ENCODE results near the gene PARD3. TPM values are rescaled to one million over a fixed set of nuclear protein-coding genes. Genes with fewer than 3 reads are reported as not detected.

Gene PARD3
- total and polyA plus RNA-seq, 10 of the 15 experiments (the other 5 are each of a cell fraction or from before 2014, with no cell fraction given), result 2.6 to 43.1 (median 13.9) TPM

DNA sequence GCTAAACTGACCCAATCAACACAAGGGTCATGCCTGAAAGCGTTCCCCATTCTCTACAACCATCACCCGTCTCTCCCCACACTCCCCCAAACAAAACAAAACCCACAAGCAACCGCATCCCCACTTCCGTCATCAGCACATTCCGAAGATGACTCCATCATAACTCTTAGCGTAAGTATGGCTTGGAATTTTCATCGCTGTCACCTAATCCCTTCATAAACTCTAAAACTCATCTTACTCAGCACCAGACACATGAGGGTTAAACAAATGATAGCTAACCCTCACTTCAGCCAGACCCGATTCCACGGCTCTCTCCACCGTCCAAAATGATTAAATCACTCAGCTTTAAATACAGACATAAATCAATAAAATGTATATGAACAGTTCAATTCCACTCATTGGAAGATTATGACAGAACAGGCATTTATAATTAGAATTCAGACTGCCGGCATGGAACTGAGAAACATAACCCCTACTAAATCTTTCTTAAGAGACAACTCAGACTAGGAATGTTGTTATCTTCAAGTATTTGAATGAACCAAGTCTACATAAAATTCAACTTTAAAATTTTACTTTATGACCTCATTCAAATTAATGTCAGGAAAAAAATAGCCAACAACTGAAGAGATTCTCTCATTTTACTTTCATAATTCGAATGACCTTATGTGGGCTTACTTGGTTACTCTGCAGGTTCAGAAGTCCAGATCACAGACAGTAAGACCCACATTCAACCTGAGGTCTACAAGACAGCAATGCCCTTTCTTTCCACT lies 215.9 kb downstream of the PARD3 start:
- TF ChIP-seq HDAC6 (IDR thresholded peaks at IDR 0.05; ENCODE audit: unreplicated experiment) (no peak), EED (IDR thresholded peaks at IDR 0.05; ENCODE audit: low read depth) (no peak), TBL1XR1 (IDR thresholded peaks at IDR 0.05; ENCODE audit: low read depth, low read length) (no peak), FOS (IDR thresholded peaks at IDR 0.05; ENCODE audit: borderline replicate concordance, extremely low read depth, insufficient read length) (no peak), PML (IDR thresholded peaks at IDR 0.05; ENCODE audit: low read length) (no peak), CHD2 (IDR thresholded peaks at IDR 0.05; ENCODE audit: borderline replicate concordance, low read depth, low read length) (no peak), FOXM1 (IDR thresholded peaks at IDR 0.05; ENCODE audit: low read depth, low read length) (no peak)
- Histone ChIP-seq H3K4me2 (ENCODE audit: control insufficient read depth, insufficient read depth) (no peak overlapping the region), H3K79me2 (ENCODE audit: control insufficient read depth, insufficient read depth, low read length) (no peaks in the 10 kb centered on the region), H4K20me1 (ENCODE audit: control insufficient read depth, insufficient read depth) (no peaks in the 10 kb centered on the region), H3K27me3 (replicated peaks in 1 of 2; ENCODE audit: control insufficient read depth in 2 of 2, insufficient read depth in 2 of 2, low read length in 1 of 2) (no peaks in the 10 kb centered on the region), H3K4me3 (no peak overlapping the region), H2AFZ (ENCODE audit: control insufficient read depth, low read depth, low read length) (no peak overlapping the region), H3K9me3 (replicated peaks; ENCODE audit: control insufficient read depth, insufficient read depth, low read length) (no peaks in the 10 kb centered on the region), H3K36me3 (ENCODE audit: control insufficient read depth in 2 of 2, insufficient read depth in 2 of 2, low read length in 1 of 2) (no peaks in the 10 kb centered on the region), H3K9ac (ENCODE audit: control insufficient read depth, insufficient read depth, low read length) (no peak overlapping the region), H3K27ac (ENCODE audit: control insufficient read depth, insufficient read depth) (no peak overlapping the region), H3K4me1 (ENCODE audit: control insufficient read depth, insufficient read depth, low read length) (no peaks in the 10 kb centered on the region)
- ChIA-PET POLR2A (no interaction called here), RAD21 (ENCODE audit: unreplicated experiment) (no interaction called here), SMC1A (ENCODE audit: uncharacterized antibody, unreplicated experiment) (interaction anchor here (1.5 to 1.6 kb wide), 2 partner anchors 12 to 14 kb away, joined by 6 to 10 read pairs; no protein-coding TSS in a partner anchor), CTCF (interaction anchor here (1.0 kb wide), 2 partner anchors 8 to 17 kb away, joined by 3 read pairs; no protein-coding TSS in a partner anchor)
- DNase-seq (ENCODE audit: low read depth, low spot score), result no peak
- intact Hi-C loops (cut with micrococcal nuclease; ENCODE audit: unreplicated experiment), result no loop called here
- no peak for FAIRE-seq
- WGBS (ENCODE audit: insufficient coverage, insufficient replicate concordance, low lambda C conversion rate, missing lambda C conversion rate), result 55% methylated on average over 12 of the region's 12 CpGs
- BruUV-seq (replicated peaks), result no TSS peak
- in situ Hi-C loops (cut with MboI), result no loop called here
- ATAC-seq, result peak; percentile 31; the same call in 2 of the 3 replicates

DNA sequence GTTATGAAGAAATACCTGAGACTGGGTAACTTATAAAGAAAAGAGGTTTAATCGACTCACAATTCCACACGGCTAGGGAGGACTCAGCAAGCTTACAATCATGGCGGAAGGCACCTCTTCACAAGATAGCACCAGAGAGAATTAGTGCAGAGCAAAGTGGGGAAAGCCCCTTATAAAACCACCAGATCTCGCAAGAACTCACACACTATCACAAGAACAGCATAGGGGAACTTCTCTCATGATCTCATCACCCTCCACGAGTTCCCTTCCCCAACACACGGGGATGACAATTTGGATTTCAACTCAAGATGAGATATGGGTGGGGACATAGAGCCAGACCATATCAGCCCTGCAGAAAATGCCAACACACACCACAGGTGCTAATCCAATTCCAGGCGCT lies 218.7 kb downstream of the PARD3 start:
- no peaks in the 10 kb centered on the region for H3K36me3 ChIP-seq (ENCODE audit: control insufficient read depth in 2 of 2, insufficient read depth in 2 of 2, low read length in 1 of 2)
- CTCF ChIA-PET, result no interaction called here

More for the DNA sequence above, 218.7 kb downstream of the PARD3 start:
- in situ Hi-C loops (cut with MboI), result no loop called here
- no peak overlapping the region for H3K4me3 ChIP-seq
- FAIRE-seq (no peak), DNase-seq (ENCODE audit: low read depth, low spot score) (no peak), ATAC-seq (peak; percentile 64)
- ChIA-PET RAD21 (ENCODE audit: unreplicated experiment) (interaction anchor here (2.0 kb wide), 1 partner anchor 17 kb away, joined by 6 read pairs; no protein-coding TSS in a partner anchor), SMC1A (ENCODE audit: uncharacterized antibody, unreplicated experiment) (interaction anchor here (0.9 to 3.9 kb wide), 4 partner anchors 10 to 39 kb away, joined by 3 to 17 read pairs (median 3); no protein-coding TSS in a partner anchor), POLR2A (no interaction called here)
- no peak for TF ChIP-seq SMARCA5 (IDR thresholded peaks at IDR 0.05)
- TF ChIP-seq, protein P1, sequence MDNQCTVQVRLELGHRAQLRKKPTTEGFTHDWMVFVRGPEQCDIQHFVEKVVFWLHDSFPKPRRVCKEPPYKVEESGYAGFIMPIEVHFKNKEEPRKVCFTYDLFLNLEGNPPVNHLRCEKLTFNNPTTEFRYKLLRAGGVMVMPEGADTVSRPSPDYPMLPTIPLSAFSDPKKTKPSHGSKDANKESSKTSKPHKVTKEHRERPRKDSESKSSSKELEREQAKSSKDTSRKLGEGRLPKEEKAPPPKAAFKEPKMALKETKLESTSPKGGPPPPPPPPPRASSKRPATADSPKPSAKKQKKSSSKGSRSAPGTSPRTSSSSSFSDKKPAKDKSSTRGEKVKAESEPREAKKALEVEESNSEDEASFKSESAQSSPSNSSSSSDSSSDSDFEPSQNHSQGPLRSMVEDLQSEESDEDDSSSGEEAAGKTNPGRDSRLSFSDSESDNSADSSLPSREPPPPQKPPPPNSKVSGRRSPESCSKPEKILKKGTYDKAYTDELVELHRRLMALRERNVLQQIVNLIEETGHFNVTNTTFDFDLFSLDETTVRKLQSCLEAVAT (IDR thresholded peaks at IDR 0.05), result no peak
- H4K20me1 ChIP-seq (ENCODE audit: control insufficient read depth, insufficient read depth), result no peaks in the 10 kb centered on the region
- H2AFZ ChIP-seq (ENCODE audit: control insufficient read depth, low read depth, low read length), result no peak overlapping the region
- no TSS peak for BruUV-seq (replicated peaks)
- H3K27me3 ChIP-seq (replicated peaks in 1 of 2; ENCODE audit: control insufficient read depth in 2 of 2, insufficient read depth in 2 of 2, low read length in 1 of 2), result no peaks in the 10 kb centered on the region
- H3K79me2 ChIP-seq (ENCODE audit: control insufficient read depth, insufficient read depth, low read length), result no peaks in the 10 kb centered on the region
- H3K4me1 ChIP-seq (ENCODE audit: control insufficient read depth, insufficient read depth, low read length), result no peaks in the 10 kb centered on the region
- intact Hi-C loops (cut with micrococcal nuclease; ENCODE audit: unreplicated experiment), result no loop called here
- H3K27ac ChIP-seq (ENCODE audit: control insufficient read depth, insufficient read depth), result no peak overlapping the region
- no peak overlapping the region for H3K4me2 ChIP-seq (ENCODE audit: control insufficient read depth, insufficient read depth)
- H3K9ac ChIP-seq (ENCODE audit: control insufficient read depth, insufficient read depth, low read length), result no peak overlapping the region
- no peaks in the 10 kb centered on the region for H3K9me3 ChIP-seq (replicated peaks; ENCODE audit: control insufficient read depth, insufficient read depth, low read length)
- WGBS (ENCODE audit: insufficient coverage, insufficient replicate concordance, low lambda C conversion rate, missing lambda C conversion rate), result 68% methylated on average over 7 of the region's 7 CpGs

Measured in GM12878 (cell line).